Activated CD4-positive, alpha-beta T cell treated with anti-CD3 and anti-CD28 coated beads, Interleukin-10, Interleukin-2, amounts not matched to agents 100 ng/mL and 50 ng/mL, durations not matched to agents 16 hours and 8 hours (primary cell): ENCODE results near the gene PARD3B.
A peak's percentile ranks its signal among the peaks of the same experiment; 100 is the strongest.

Experiments used
- DNase-seq: peaks from one replicate; pipeline ENCODE4 v3.0.0-alpha.2; 2020

Gene PARD3B

GRCh38 chr2:204544961-204545860 lies at the start of gene PARD3B:
Gene PARD3B (plus strand): TSS chr2:204545475. CDS start chr2:204546000, 525 bp downstream.
- peak; percentile 32 for DNase-seq

- DNase-seq, result no peak
Measured at GRCh38 chr2:204496779-204497178, 48.5 kb upstream of the PARD3B start.

- no peak for DNase-seq
Measured at GRCh38 chr2:204497855-204498254, 47.4 kb upstream of the PARD3B start.

- no peak for DNase-seq
Measured at GRCh38 chr2:204498291-204498690, 47.0 kb upstream of the PARD3B start.

- no peak for DNase-seq
Measured at GRCh38 chr2:204503869-204504268, 41.4 kb upstream of the PARD3B start.

- no peak for DNase-seq
Measured at GRCh38 chr2:204504594-204504993, 40.7 kb upstream of the PARD3B start.

GRCh38 chr2:204505488-204505887 lies 39.8 kb upstream of the PARD3B start:
- no peak for DNase-seq

- DNase-seq, result no peak
Measured at GRCh38 chr2:204505946-204506345, 39.3 kb upstream of the PARD3B start.

- no peak for DNase-seq
Measured at GRCh38 chr2:204507636-204508035, 37.6 kb upstream of the PARD3B start.

GRCh38 chr2:204510709-204511420 lies 34.4 kb upstream of the PARD3B start:
- DNase-seq, result no peak

- no peak for DNase-seq
Measured at GRCh38 chr2:204514439-204514838, 30.8 kb upstream of the PARD3B start.

GRCh38 chr2:204515416-204515815 lies 29.9 kb upstream of the PARD3B start:
- DNase-seq, result no peak

GRCh38 chr2:204517154-204517553 lies 28.1 kb upstream of the PARD3B start:
- DNase-seq, result no peak

GRCh38 chr2:204529795-204530463 lies 15.3 kb upstream of the PARD3B start:
- DNase-seq, result no peak

GRCh38 chr2:204530464-204530805 lies 14.8 kb upstream of the PARD3B start:
- DNase-seq, result no peak

- DNase-seq, result no peak
Measured at GRCh38 chr2:204533629-204534370, 11.5 kb upstream of the PARD3B start.

GRCh38 chr2:204535356-204535755 lies 9.9 kb upstream of the PARD3B start:
- no peak for DNase-seq

- DNase-seq, result no peak
Measured at GRCh38 chr2:204535764-204536163, 9.5 kb upstream of the PARD3B start.

GRCh38 chr2:204538182-204539018 lies 6.9 kb upstream of the PARD3B start:
- no peak for DNase-seq

- no peak for DNase-seq
Measured at GRCh38 chr2:204539019-204539385, 6.3 kb upstream of the PARD3B start.

GRCh38 chr2:204541637-204542036 lies 3.6 kb upstream of the PARD3B start:
- DNase-seq, result no peak

- no peak for DNase-seq
Measured at GRCh38 chr2:204542982-204543608, 2.2 kb upstream of the PARD3B start.
